ENCODE results near the gene CROCC. TPM values are rescaled to one million over a fixed set of nuclear protein-coding genes. Genes with fewer than 3 reads are reported as not detected.
"Not testable (repeated sequence)": the region's sequence is repeated elsewhere in the genome, so short reads cannot be mapped to it uniquely, and the experiment has no call there.

The CROCC gene
- total and polyA plus RNA-seq, 2 experiments from 2014 or later: 15.1 to 106 TPM

DNA sequence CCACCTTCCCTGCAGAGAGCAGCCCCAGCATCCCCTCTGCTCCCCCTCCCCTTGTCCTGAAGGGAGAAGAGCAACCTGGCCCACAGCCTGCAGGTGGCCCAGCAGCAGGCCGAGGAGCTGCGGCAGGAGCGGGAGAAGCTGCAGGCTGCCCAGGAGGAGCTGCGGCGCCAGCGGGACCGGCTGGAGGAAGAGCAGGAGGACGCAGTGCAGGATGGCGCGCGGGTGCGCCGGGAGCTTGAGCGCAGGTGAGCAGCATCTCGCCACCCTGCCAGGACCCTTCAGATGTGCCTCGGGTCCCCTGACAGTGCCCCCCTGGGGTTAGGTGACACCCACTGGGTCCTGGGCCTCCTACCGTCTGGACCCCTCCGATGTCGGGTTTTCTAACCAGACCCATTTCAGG lies 22.3 kb downstream of the CROCC start (continued):
- no peak for TF ChIP-seq NANOG (IDR thresholded peaks at IDR 0.05; ENCODE audit: borderline replicate concordance)
- no peak for TF ChIP-seq ZNF114 (CRISPR knock-in tag; IDR thresholded peaks at IDR 0.05)
- TF ChIP-seq, protein P1, sequence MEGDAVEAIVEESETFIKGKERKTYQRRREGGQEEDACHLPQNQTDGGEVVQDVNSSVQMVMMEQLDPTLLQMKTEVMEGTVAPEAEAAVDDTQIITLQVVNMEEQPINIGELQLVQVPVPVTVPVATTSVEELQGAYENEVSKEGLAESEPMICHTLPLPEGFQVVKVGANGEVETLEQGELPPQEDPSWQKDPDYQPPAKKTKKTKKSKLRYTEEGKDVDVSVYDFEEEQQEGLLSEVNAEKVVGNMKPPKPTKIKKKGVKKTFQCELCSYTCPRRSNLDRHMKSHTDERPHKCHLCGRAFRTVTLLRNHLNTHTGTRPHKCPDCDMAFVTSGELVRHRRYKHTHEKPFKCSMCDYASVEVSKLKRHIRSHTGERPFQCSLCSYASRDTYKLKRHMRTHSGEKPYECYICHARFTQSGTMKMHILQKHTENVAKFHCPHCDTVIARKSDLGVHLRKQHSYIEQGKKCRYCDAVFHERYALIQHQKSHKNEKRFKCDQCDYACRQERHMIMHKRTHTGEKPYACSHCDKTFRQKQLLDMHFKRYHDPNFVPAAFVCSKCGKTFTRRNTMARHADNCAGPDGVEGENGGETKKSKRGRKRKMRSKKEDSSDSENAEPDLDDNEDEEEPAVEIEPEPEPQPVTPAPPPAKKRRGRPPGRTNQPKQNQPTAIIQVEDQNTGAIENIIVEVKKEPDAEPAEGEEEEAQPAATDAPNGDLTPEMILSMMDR (conservative IDR thresholded peaks at IDR 0.05; ENCODE audit: low read depth in 2 of 2): no peak
- TF ChIP-seq JUNB (IDR thresholded peaks at IDR 0.05; ENCODE audit: unreplicated experiment): no peak
- TF ChIP-seq, protein P2, sequence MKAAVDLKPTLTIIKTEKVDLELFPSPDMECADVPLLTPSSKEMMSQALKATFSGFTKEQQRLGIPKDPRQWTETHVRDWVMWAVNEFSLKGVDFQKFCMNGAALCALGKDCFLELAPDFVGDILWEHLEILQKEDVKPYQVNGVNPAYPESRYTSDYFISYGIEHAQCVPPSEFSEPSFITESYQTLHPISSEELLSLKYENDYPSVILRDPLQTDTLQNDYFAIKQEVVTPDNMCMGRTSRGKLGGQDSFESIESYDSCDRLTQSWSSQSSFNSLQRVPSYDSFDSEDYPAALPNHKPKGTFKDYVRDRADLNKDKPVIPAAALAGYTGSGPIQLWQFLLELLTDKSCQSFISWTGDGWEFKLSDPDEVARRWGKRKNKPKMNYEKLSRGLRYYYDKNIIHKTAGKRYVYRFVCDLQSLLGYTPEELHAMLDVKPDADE (IDR thresholded peaks at IDR 0.05): no peak
- no peak for TF ChIP-seq EZH2phosphoT487 (IDR thresholded peaks at IDR 0.05; ENCODE audit: unreplicated experiment)
- TF ChIP-seq EZH2 (IDR thresholded peaks at IDR 0.05; ENCODE audit: low read depth, unreplicated experiment): no peak
- no peak for TF ChIP-seq POLR2AphosphoS5 (IDR thresholded peaks at IDR 0.05; ENCODE audit: low read depth)
- TF ChIP-seq, protein P3, sequence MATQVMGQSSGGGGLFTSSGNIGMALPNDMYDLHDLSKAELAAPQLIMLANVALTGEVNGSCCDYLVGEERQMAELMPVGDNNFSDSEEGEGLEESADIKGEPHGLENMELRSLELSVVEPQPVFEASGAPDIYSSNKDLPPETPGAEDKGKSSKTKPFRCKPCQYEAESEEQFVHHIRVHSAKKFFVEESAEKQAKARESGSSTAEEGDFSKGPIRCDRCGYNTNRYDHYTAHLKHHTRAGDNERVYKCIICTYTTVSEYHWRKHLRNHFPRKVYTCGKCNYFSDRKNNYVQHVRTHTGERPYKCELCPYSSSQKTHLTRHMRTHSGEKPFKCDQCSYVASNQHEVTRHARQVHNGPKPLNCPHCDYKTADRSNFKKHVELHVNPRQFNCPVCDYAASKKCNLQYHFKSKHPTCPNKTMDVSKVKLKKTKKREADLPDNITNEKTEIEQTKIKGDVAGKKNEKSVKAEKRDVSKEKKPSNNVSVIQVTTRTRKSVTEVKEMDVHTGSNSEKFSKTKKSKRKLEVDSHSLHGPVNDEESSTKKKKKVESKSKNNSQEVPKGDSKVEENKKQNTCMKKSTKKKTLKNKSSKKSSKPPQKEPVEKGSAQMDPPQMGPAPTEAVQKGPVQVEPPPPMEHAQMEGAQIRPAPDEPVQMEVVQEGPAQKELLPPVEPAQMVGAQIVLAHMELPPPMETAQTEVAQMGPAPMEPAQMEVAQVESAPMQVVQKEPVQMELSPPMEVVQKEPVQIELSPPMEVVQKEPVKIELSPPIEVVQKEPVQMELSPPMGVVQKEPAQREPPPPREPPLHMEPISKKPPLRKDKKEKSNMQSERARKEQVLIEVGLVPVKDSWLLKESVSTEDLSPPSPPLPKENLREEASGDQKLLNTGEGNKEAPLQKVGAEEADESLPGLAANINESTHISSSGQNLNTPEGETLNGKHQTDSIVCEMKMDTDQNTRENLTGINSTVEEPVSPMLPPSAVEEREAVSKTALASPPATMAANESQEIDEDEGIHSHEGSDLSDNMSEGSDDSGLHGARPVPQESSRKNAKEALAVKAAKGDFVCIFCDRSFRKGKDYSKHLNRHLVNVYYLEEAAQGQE (IDR thresholded peaks at IDR 0.05; ENCODE audit: unreplicated experiment): no peak
- TF ChIP-seq ZNF331 (CRISPR knock-in tag; IDR thresholded peaks at IDR 0.05; ENCODE audit: low read depth): no peak

DNA sequence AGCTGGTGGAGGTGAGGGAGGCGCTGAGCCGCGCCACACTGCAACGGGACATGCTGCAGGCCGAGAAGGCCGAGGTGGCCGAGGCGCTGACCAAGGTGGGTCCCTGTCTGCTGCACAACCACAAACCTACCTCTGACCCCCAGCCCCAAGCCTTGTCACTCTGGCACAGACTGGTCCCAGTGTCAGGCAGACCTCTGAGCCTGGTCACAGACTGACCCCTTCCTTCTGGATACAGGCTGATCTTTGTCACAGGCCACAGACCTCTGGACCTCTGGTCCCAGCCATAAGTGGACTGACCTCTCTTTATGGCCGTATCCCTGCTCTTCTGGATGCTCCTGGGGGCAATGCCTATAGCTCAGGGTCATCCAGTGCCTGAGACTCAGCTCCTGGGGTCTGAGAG lies 23.8 kb downstream of the CROCC start:
- H3K27me3 ChIP-seq (ENCODE audit: insufficient read depth); H3K9me2 ChIP-seq (ENCODE audit: insufficient read depth); H3K9me3 Mint-ChIP-seq; DNase-seq (ENCODE audit: low spot score); H3K27ac Mint-ChIP-seq; H3K4me2 ChIP-seq; H3K4me3 Mint-ChIP-seq; ATAC-seq; H3K27ac ChIP-seq (ENCODE audit: low read depth); H3K4me3 ChIP-seq; H3K27me3 Mint-ChIP-seq (ENCODE audit: insufficient read depth, low read depth, poor library complexity); H3K4me1 Mint-ChIP-seq; H3K79me2 ChIP-seq (replicated peaks; ENCODE audit: insufficient read depth); H2AFZ ChIP-seq; H3K4me1 ChIP-seq (ENCODE audit: insufficient read depth): not testable (repeated sequence)
- Histone ChIP-seq H3K36me3 (ENCODE audit: insufficient read depth) (peaks cover 40% of the 10 kb centered on the region), H4K20me1 (replicated peaks; ENCODE audit: insufficient read depth) (peaks cover 11% of the 10 kb centered on the region), H3F3A (replicated peaks; ENCODE audit: low read depth) (peaks cover 32% of the 10 kb centered on the region)
- H3K36me3 Mint-ChIP-seq (ENCODE audit: low read depth): peaks cover 61% of the 10 kb centered on the region

DNA sequence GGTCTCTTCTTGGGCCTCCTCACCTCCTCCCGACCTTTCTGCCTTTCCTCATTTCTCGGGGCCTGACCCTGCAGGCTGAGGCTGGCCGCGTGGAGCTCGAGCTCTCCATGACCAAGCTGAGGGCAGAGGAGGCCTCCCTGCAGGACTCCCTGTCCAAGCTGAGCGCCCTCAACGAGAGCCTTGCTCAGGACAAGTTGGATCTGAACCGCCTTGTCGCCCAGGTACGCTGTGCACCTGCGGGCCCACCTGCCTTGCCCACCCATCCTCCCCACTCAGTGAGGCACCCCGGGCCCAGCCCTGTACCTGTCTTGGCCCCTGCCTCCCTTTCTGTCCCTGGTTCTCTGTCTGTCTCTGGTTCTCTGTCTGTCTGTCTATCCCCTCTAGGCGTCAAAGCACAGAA lies 24.5 kb downstream of the CROCC start:
- not testable (repeated sequence) for H3K27me3 Mint-ChIP-seq (ENCODE audit: insufficient read depth, low read depth, poor library complexity); H3K4me3 ChIP-seq; H3K79me2 ChIP-seq (replicated peaks; ENCODE audit: insufficient read depth); H3K4me2 ChIP-seq; H3K27ac Mint-ChIP-seq; H2AFZ ChIP-seq; H3K27me3 ChIP-seq (ENCODE audit: insufficient read depth); H3K9me3 Mint-ChIP-seq; H3K4me1 ChIP-seq (ENCODE audit: insufficient read depth); H3K9me2 ChIP-seq (ENCODE audit: insufficient read depth); DNase-seq (ENCODE audit: low spot score); H3K4me3 Mint-ChIP-seq; H3K4me1 Mint-ChIP-seq; ATAC-seq
- Histone ChIP-seq H4K20me1 (replicated peaks; ENCODE audit: insufficient read depth) (peaks cover 11% of the 10 kb centered on the region), H3F3A (replicated peaks; ENCODE audit: low read depth) (peaks cover 27% of the 10 kb centered on the region), H3K36me3 (ENCODE audit: insufficient read depth) (peaks cover 33% of the 10 kb centered on the region), H3K27ac (ENCODE audit: low read depth) (0 out of 2 replicates have a peak overlapping the region, but pooled peaks have one; percentile 26)
- H3K36me3 Mint-ChIP-seq (ENCODE audit: low read depth): peaks cover 61% of the 10 kb centered on the region
